K562 (cell line): ENCODE data around the gene TNRC6B. TPM values are rescaled to one million over a fixed set of nuclear protein-coding genes. Genes with fewer than 3 reads are reported as not detected.

Source experiments
- ATAC-seq: fragments of 200-7000 bp; cut with Tn5 transposase; 3 replicates; pipeline ENCODE4 v1.9.1; 2020; ENCODE audit warnings: moderate library complexity
- BruUV-seq: library from RNA; stranded (reverse); fragments of 400-500 nt; replicated peaks from 2 replicates; lab custom pipeline; 2021; lab: Mats Ljungman, UMichigan
- CTCF ChIA-PET: fragments of 300-600 bp; formaldehyde crosslinking; extraction: SDS; loops from one replicate; lab custom pipeline; 2021; ENCODE audit warnings: low intra/inter-chr PET ratio; lab: Yijun Ruan, JAX
- POLR2A ChIA-PET: fragments of 300-600, 350-650 bp; sonication (Branson Sonifier 250); formaldehyde crosslinking; extraction: SDS; loops from one replicate; lab custom pipeline; 2021; ENCODE audit warnings: antibody characterized with exemption, inconsistent platforms; lab: Yijun Ruan, JAX
- DNase-seq, 4 experiments: peaks; one replicate each; pipeline versions ENCODE4 v3.0.0 to v3.0.0-alpha.2; 2011 to 2018; ENCODE audit warnings: low spot score in 3 of 4, mixed read lengths in 3 of 4; ENCODE audit errors: extremely low read depth in 1 of 4
- FAIRE-seq: peaks from 2 replicates; lab custom pipeline; 2011; peaks lifted over from hg19 to GRCh38; lab: Jason Lieb, UNC
- H2AFZ ChIP-seq: 2 replicates; pipeline ENCODE4 v1.6.0; 2011; ENCODE audit warnings: low read depth, low read length, control low read depth, inconsistent platforms
- H3K27ac ChIP-seq: fragments of 200-600 bp; 3 replicates; pipeline ENCODE4 v1.8.0; 2011; ENCODE audit warnings: low read depth, mild to moderate bottlenecking, control low read depth, inconsistent platforms, low read length, moderate library complexity, mixed read lengths; ENCODE audit errors: extremely low read depth
- H3K27me3 ChIP-seq, 2 experiments: fragments of 300-600 bp in 1 of 2; 2 replicates in 1 of 2; 3 replicates in 1 of 2; pipeline versions ENCODE4 v1.6.0 to v1.8.0; 2011; ENCODE audit warnings: inconsistent platforms in 2 of 2, low read length in 2 of 2, mild to moderate bottlenecking in 1 of 2, mixed read lengths in 1 of 2, moderate library complexity in 1 of 2; ENCODE audit not compliant: control insufficient read depth in 2 of 2, insufficient read depth in 2 of 2
- H3K36me3 ChIP-seq: fragments of 300-600 bp; 3 replicates; pipeline ENCODE4 v1.8.0; 2011; ENCODE audit warnings: mild to moderate bottlenecking, low read length, inconsistent platforms; ENCODE audit not compliant: control insufficient read depth, insufficient read depth
- H3K4me1 ChIP-seq, 2 experiments: fragments of 200-600 bp in 1 of 2; replicated peaks in 1 of 2; 2 replicates in 1 of 2; 3 replicates in 1 of 2; pipeline versions ENCODE4 v1.5.1 to v1.8.0; 2011; ENCODE audit warnings: inconsistent platforms in 2 of 2, low read length in 2 of 2, mild to moderate bottlenecking in 1 of 2, mixed read lengths in 1 of 2, moderate library complexity in 1 of 2; ENCODE audit not compliant: control insufficient read depth in 2 of 2, insufficient read depth in 2 of 2
- H3K4me2 ChIP-seq: 2 replicates; pipeline ENCODE4 v1.6.1; 2011; ENCODE audit warnings: low read length, control low read depth, inconsistent platforms, mixed read lengths; ENCODE audit not compliant: insufficient read depth
- H3K4me3 ChIP-seq: fragments of 200-600 bp; sonication (generic), shearing (Covaris generic); 2 replicates; pipeline ENCODE4 v1.5.1; 2016; ENCODE audit warnings: control low read depth, inconsistent platforms
- H3K79me2 ChIP-seq: fragments of 200-600 bp; 3 replicates; pipeline ENCODE4 v1.8.0; 2011; ENCODE audit warnings: low read length, inconsistent platforms; ENCODE audit not compliant: control insufficient read depth, insufficient read depth
- H3K9ac ChIP-seq, 2 experiments: 2 replicates each; pipeline versions ENCODE4 v1.6.0 to v1.6.1; 2011; ENCODE audit warnings: low read depth in 2 of 2, low read length in 2 of 2, control low read depth in 1 of 2, inconsistent platforms in 1 of 2, mild to moderate bottlenecking in 1 of 2, mixed read lengths in 1 of 2; ENCODE audit not compliant: insufficient read depth in 1 of 2
- H3K9me1 ChIP-seq: one replicate; pipeline ENCODE4 v1.6.0; 2011; ENCODE audit warnings: inconsistent platforms, mild to moderate bottlenecking, low read length, moderate library complexity; ENCODE audit not compliant: control insufficient read depth, insufficient read depth
- H3K9me3 ChIP-seq: replicated peaks from 2 replicates; pipeline ENCODE4 v1.5.1; 2011; ENCODE audit warnings: low read depth, low read length, inconsistent platforms; ENCODE audit not compliant: control insufficient read depth, insufficient read depth
- H4K20me1 ChIP-seq: replicated peaks from 2 replicates; pipeline ENCODE4 v1.6.1; 2011; ENCODE audit warnings: low read length, inconsistent platforms, mixed read lengths; ENCODE audit not compliant: control insufficient read depth, insufficient read depth
- DMBX1 ChIP-seq: fragments of 250-450 bp; sonication (Bioruptor Pico); IDR thresholded peaks from 2 replicates; pipeline ENCODE4 v1.8.0; 2022; ENCODE audit warnings: inconsistent platforms, mild to moderate bottlenecking, moderate library complexity, borderline replicate concordance
- FOXM1 ChIP-seq, 2 experiments: fragments of 450-650 bp in 1 of 2; sonication (generic) in 1 of 2; formaldehyde crosslinking in 1 of 2; IDR thresholded peaks; 2 replicates each; pipeline versions ENCODE4 v1.6.1 to v1.9.0; 2017 to 2022; ENCODE audit warnings: low read depth in 2 of 2, mild to moderate bottlenecking in 2 of 2, missing genetic modification reagents in 1 of 2, moderate library complexity in 1 of 2
- MXI1 ChIP-seq: IDR thresholded peaks from 2 replicates; pipeline ENCODE4 v1.6.1; 2011; ENCODE audit warnings: low read depth, mild to moderate bottlenecking, improper control_type of control experiment, low read length
- NUFIP1 ChIP-seq: fragments of 450-650 bp; IDR thresholded peaks from 2 replicates; pipeline ENCODE4 v1.6.1; 2018; ENCODE audit not compliant: partially characterized antibody
- POLR3G ChIP-seq: IDR thresholded peaks from 2 replicates; pipeline ENCODE4 v1.6.1; 2011; ENCODE audit not compliant: insufficient read length, insufficient replicate concordance; ENCODE audit errors: extremely low read depth
- PYGO2 ChIP-seq: fragments of 450-650 bp; IDR thresholded peaks from 2 replicates; pipeline ENCODE4 v1.6.1; 2016; ENCODE audit warnings: mild to moderate bottlenecking, missing genetic modification characterization, moderate library complexity, missing compliant biosample characterization
- RBFOX2 ChIP-seq: fragments of 200-400 bp; formaldehyde crosslinking; IDR thresholded peaks from 2 replicates; pipeline ENCODE4 v1.6.1; 2017; ENCODE audit warnings: low read depth, mild to moderate bottlenecking, low read length, moderate library complexity
- SREBF1 ChIP-seq: fragments of 150-350 bp; IDR thresholded peaks from 2 replicates; pipeline ENCODE4 v1.6.1; 2014; ENCODE audit warnings: antibody characterized with exemption, low read depth, low read length, borderline replicate concordance
- ZNF140 ChIP-seq: fragments of 250-450 bp; sonication (Bioruptor Pico); IDR thresholded peaks from 2 replicates; pipeline ENCODE4 v1.8.0; 2021; ENCODE audit warnings: moderate library complexity, mild to moderate bottlenecking, inconsistent platforms
- ZNF695 ChIP-seq: fragments of 450-650 bp; formaldehyde crosslinking; IDR thresholded peaks from 2 replicates; pipeline ENCODE4 v1.4.0; 2020; ENCODE audit warnings: mild to moderate bottlenecking, moderate library complexity
- WGBS: fragments of 100-300 bp; shearing (Covaris generic); methylation state at CpG from one replicate; pipeline ENCODE4 v1.1.6; 2016; ENCODE audit warnings: low coverage, mixed read lengths; ENCODE audit not compliant: insufficient coverage; ENCODE audit errors: missing lambda C conversion rate; 5-methylcytosine and 5-hydroxymethylcytosine counted together
- in situ Hi-C: fragments of 300-500 bp; cut with MboI; formaldehyde crosslinking; loops from 4 replicates; pipeline ENCODE4 v1.15.0; 2018; ENCODE audit warnings: inconsistent platforms, mixed read lengths
- intact Hi-C: fragments of 100-400 bp; cut with micrococcal nuclease; formaldehyde crosslinking; loops from 2 replicates; pipeline ENCODE4 v1.14.2; 2022
- polyA plus RNA-seq, 8 experiments: library from polyadenylated mRNA; depleted of rRNA in 4 of 8; stranded (reverse) in 5 of 8; unstranded in 3 of 8; fragments of >200 nt; fragmentation: Nextera tagmentation in 2 of 8; fragmentation: Illumina TruSeq in 1 of 8; extraction: Ambion mirVana in 2 of 8; extraction: Trizol in 1 of 8; gene quantifications; 2 replicates each; pipeline versions ENCODE4 v1.2.1 to v1.2.3, GENCODE V29; 2011 to 2014; ENCODE audit warnings: inconsistent platforms in 1 of 8, missing spikeins in 1 of 8
- total RNA-seq, 7 experiments: library from RNA; depleted of rRNA in 6 of 7; stranded (reverse); fragments of >200 nt in 6 of 7; fragmentation: Illumina TruSeq in 2 of 7; extraction: Trizol in 2 of 7; gene quantifications; 2 replicates each; pipeline versions ENCODE4 v1.2.1 to v1.2.3, GENCODE V29; 2011 to 2021; ENCODE audit warnings: low replicate concordance in 1 of 7
- TF ChIP-seq, protein P1 (sequence below): fragments of 450-650 bp; IDR thresholded peaks from 2 replicates; pipeline ENCODE4 v1.6.1; 2018; ENCODE audit warnings: mild to moderate bottlenecking, low read depth; ENCODE audit not compliant: partially characterized antibody
- TF ChIP-seq, protein P2 (sequence below): fragments of 450-650 bp; conservative IDR thresholded peaks from 2 replicates; pipeline ENCODE4 v1.6.1; 2016; ENCODE audit warnings: missing genetic modification characterization, low read depth, mild to moderate bottlenecking, missing compliant biosample characterization, moderate library complexity
- TF ChIP-seq, protein P3 (sequence below): fragments of 250-450 bp; sonication (Bioruptor Pico); IDR thresholded peaks from 2 replicates; pipeline ENCODE4 v1.5.0; 2022; ENCODE audit warnings: mild to moderate bottlenecking

The TNRC6B gene
- total and polyA plus RNA-seq, 9 of the 15 experiments (the other 6 are each of a cell fraction or from before 2014, with no cell fraction given): 0.96 to 18.8 (median 10.8) TPM

DNA sequence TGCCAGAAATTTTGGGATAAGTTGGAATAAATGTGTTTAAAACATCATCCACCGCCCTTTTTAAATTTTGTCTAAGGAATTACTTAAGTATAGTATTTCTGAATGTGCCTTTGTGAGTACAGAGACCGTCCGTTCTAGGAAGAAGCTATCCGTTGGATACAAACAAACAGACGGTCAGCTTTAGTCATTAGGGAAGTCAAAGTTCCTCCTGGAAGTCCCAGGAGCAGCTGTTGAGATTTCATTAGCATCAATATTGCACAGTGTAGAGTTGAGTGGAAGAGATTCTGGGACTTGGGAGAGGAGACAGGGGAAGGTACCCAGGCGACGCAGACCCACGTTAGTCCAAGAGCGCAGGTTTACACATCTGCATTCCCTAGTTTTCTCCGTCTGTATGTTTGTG is 152.9 kb downstream of the TNRC6B start:
- intact Hi-C loops (no loop called here), in situ Hi-C loops (no loop called here)
- no peaks in the 10 kb centered on the region; the same call in 1 of the 3 replicates for H3K36me3 ChIP-seq
- no peak overlapping the region for H3K4me2 ChIP-seq
- H3K4me3 ChIP-seq: no peak overlapping the region
- POLR2A ChIA-PET: interaction anchor here (1.0 to 2.0 kb wide), 3 partner anchors 10 to 16 kb away, joined by 3 to 5 read pairs (median 5); no protein-coding TSS in a partner anchor
- no peak overlapping the region for H3K9ac ChIP-seq
- CTCF ChIA-PET: no interaction called here
- FAIRE-seq: no peak
- peaks cover 5% of the 10 kb centered on the region for H4K20me1 ChIP-seq
- peaks cover 7 to 27% of the 10 kb centered on the region in 2 experiments; a peak in 4 of 5 replicates for H3K4me1 ChIP-seq
- no peaks in the 10 kb centered on the region for H3K79me2 ChIP-seq
- H3K27ac ChIP-seq: no peak overlapping the region
- WGBS: 63% methylated on average over 6 of the region's 10 CpGs
- TF ChIP-seq ZNF695 (no peak), SREBF1 (no peak), NUFIP1 (no peak), RBFOX2 (no peak), ZNF140 (CRISPR knock-in tag) (no peak), MXI1 (no peak), POLR3G (no peak), FOXM1 (IDR thresholded peaks at IDR 0.05; ENCODE audit: low read depth) (no peak), FOXM1 (CRISPR knock-in tag; IDR thresholded peaks at IDR 0.05; ENCODE audit: low read depth) (no peak), PYGO2 (tag) (no peak), DMBX1 (CRISPR knock-in tag) (no peak)
- TF ChIP-seq, protein P1, sequence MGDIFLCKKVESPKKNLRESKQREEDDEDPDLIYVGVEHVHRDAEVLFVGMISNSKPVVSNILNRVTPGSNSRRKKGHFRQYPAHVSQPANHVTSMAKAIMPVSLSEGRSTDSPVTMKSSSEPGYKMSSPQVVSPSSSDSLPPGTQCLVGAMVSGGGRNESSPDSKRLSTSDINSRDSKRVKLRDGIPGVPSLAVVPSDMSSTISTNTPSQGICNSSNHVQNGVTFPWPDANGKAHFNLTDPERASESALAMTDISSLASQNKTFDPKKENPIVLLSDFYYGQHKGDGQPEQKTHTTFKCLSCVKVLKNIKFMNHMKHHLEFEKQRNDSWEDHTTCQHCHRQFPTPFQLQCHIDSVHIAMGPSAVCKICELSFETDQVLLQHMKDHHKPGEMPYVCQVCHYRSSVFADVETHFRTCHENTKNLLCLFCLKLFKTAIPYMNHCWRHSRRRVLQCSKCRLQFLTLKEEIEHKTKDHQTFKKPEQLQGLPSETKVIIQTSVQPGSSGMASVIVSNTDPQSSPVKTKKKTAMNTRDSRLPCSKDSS: no peak
- TF ChIP-seq, protein P2, sequence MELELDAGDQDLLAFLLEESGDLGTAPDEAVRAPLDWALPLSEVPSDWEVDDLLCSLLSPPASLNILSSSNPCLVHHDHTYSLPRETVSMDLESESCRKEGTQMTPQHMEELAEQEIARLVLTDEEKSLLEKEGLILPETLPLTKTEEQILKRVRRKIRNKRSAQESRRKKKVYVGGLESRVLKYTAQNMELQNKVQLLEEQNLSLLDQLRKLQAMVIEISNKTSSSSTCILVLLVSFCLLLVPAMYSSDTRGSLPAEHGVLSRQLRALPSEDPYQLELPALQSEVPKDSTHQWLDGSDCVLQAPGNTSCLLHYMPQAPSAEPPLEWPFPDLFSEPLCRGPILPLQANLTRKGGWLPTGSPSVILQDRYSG: no peak
- TF ChIP-seq, protein P3, sequence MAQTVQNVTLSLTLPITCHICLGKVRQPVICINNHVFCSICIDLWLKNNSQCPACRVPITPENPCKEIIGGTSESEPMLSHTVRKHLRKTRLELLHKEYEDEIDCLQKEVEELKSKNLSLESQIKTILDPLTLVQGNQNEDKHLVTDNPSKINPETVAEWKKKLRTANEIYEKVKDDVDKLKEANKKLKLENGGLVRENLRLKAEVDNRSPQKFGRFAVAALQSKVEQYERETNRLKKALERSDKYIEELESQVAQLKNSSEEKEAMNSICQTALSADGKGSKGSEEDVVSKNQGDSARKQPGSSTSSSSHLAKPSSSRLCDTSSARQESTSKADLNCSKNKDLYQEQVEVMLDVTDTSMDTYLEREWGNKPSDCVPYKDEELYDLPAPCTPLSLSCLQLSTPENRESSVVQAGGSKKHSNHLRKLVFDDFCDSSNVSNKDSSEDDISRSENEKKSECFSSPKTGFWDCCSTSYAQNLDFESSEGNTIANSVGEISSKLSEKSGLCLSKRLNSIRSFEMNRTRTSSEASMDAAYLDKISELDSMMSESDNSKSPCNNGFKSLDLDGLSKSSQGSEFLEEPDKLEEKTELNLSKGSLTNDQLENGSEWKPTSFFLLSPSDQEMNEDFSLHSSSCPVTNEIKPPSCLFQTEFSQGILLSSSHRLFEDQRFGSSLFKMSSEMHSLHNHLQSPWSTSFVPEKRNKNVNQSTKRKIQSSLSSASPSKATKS (CRISPR knock-in tag): no peak
- TF ChIP-seq, all 486 proteins: peak for 0
- no peaks in the 10 kb centered on the region for H3K27me3 ChIP-seq
- no peak for DNase-seq
- H3K9me1 ChIP-seq: no peaks in the 10 kb centered on the region
- ATAC-seq: no peak
- H3K9me3 ChIP-seq: no peaks in the 10 kb centered on the region
- BruUV-seq: no TSS peak
- H2AFZ ChIP-seq: no peak overlapping the region
